ENCODE results near the gene TAP1. TPM values are rescaled to one million over a fixed set of nuclear protein-coding genes. Genes with fewer than 3 reads are reported as not detected.
A peak's percentile ranks its signal among the peaks of the same experiment; 100 is the strongest.
"Not testable (repeated sequence)": the region's sequence is repeated elsewhere in the genome, so short reads cannot be mapped to it uniquely, and the experiment has no call there.

TAP1 gene
- total RNA-seq, 4 donors from 2014 or later, result 30.5 to 128 (median 55.6) TPM

GRCh38 chr6:32807020-32807580 is 46.4 kb downstream of the TAP1 start:
- no peak for ATAC-seq (ENCODE audit: low FRiP score)
- no peak for TF ChIP-seq CTCF (IDR thresholded peaks at IDR 0.05)
- DNase-seq (ENCODE audit: low spot score), result no peak

- not testable (repeated sequence) for ATAC-seq (ENCODE audit: low FRiP score); DNase-seq (ENCODE audit: low spot score)
These were observed 48.1 kb downstream of the TAP1 start for GRCh38 chr6:32805404-32805803.

GRCh38 chr6:32803416-32803815 is 50.1 kb downstream of the TAP1 start:
- TF ChIP-seq CTCF (IDR thresholded peaks at IDR 0.05), result no peak
- no peak for ATAC-seq (ENCODE audit: low FRiP score)
- DNase-seq (ENCODE audit: low spot score), result no peak

DNA sequence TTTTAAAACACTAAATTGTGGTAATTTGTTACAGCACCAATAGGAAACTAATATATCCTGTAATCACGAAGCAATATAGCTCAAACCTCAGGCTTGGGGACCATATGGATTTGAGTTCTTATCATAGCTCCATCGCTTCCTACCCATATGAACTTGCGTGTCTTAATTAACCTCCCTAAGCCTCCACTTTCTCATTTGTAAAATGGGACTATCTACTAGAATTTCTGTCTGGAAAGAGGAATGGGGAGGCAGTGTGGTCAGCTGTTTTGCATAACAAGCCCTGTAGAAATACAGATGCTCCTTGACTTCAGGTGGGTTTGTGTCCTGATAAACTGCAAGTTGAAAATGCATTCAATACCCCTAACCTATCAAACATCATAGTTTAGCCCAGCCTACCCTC is 53.8 kb downstream of the TAP1 start:
- TF ChIP-seq CTCF (IDR thresholded peaks at IDR 0.05), result no peak
- no peak for ATAC-seq (ENCODE audit: low FRiP score)
- no peak for DNase-seq (ENCODE audit: low spot score)

GRCh38 chr6:32799168-32799567 is 54.3 kb downstream of the TAP1 start:
- ATAC-seq (ENCODE audit: low FRiP score) (no peak), DNase-seq (ENCODE audit: low spot score) (no peak)
- TF ChIP-seq CTCF (IDR thresholded peaks at IDR 0.05), result no peak

GRCh38 chr6:32796848-32797776 is 56.4 kb downstream of the TAP1 start:
- DNase-seq (ENCODE audit: low spot score) (peak; percentile 97), ATAC-seq (ENCODE audit: low FRiP score) (peak; percentile 68)
- TF ChIP-seq CTCF (IDR thresholded peaks at IDR 0.05), result peak in 2 of 3 donors; percentile 67 to 91

Small RNA genes lying within 50 kb of the gene (small RNA-seq; reads per million reads assigned to genes)
- gene HLA-Z, result not detected

Other genes starting within 250 kb of the TAP1 start
- gene HLA-DQA1, start 216.3 kb downstream of the TAP1 start, total RNA-seq, result 10 to 100 TPM in 1 of 4 donors, 1 to 10 TPM in 3; 1.8 to 14.5 (median 6.8) TPM
- gene HLA-DQB1, start 187.0 kb downstream of the TAP1 start, total RNA-seq, result 1 to 10 TPM; 1.6 to 9.1 (median 2.4) TPM
- 1 to 10 TPM in 1 of 4 donors, under 1 TPM in 2, not detected in 1; 0.56 to 2.4 (median 0.96) TPM for gene HLA-DQA2, start 112.3 kb downstream of the TAP1 start, total RNA-seq
- gene HLA-DQB2, start 90.2 kb downstream of the TAP1 start, total RNA-seq, result 1 to 10 TPM in 2 of 4 donors, under 1 TPM in 1, not detected in 1; 0.96 to 7.4 (median 2.6) TPM
- gene HLA-DOB, start 36.7 kb downstream of the TAP1 start, total RNA-seq, result 1 to 10 TPM in 2 of 4 donors, under 1 TPM in 1, not detected in 1; 0.56 to 2.8 (median 1.6) TPM
- gene TAP2, start 15.0 kb downstream of the TAP1 start, total RNA-seq, result 10 to 100 TPM; 10.1 to 54.5 (median 20.0) TPM
- gene PSMB8, start 9.7 kb downstream of the TAP1 start, total RNA-seq, result 10 to 100 TPM; 38.5 to 71.2 (median 42.3) TPM
- gene PSMB9, start 488 bp upstream of the TAP1 start, total RNA-seq, result 10 to 100 TPM; 22.2 to 84.2 (median 23.8) TPM
- gene HLA-DMB, start 87.3 kb upstream of the TAP1 start, total RNA-seq, result 10 to 100 TPM; 18.4 to 79.6 (median 35.0) TPM
- 10 to 100 TPM; 27.6 to 81.7 (median 55.7) TPM for gene HLA-DMA, start 99.4 kb upstream of the TAP1 start, total RNA-seq
- 100 to 1,000 TPM; 133 to 257 (median 154) TPM for gene BRD2, start 114.9 kb upstream of the TAP1 start, total RNA-seq
- gene HLA-DOA, start 155.9 kb upstream of the TAP1 start, total RNA-seq, result 10 to 100 TPM in 2 of 4 donors, 1 to 10 TPM in 2; 1.0 to 20.8 (median 6.8) TPM
- gene HLA-DPA1, start 219.9 kb upstream of the TAP1 start, total RNA-seq, result 100 to 1,000 TPM in 3 of 4 donors, 10 to 100 TPM in 1; 20.4 to 211 (median 137) TPM
- 100 to 1,000 TPM in 3 of 4 donors, 10 to 100 TPM in 1; 29.2 to 120 (median 101) TPM for gene HLA-DPB1, start 222.3 kb upstream of the TAP1 start, total RNA-seq